HCT116 (cell line): ENCODE results near the gene RHEBL1. TPM values are rescaled to one million over a fixed set of nuclear protein-coding genes. Genes with fewer than 3 reads are reported as not detected.

Experiments
- ATAC-seq: fragments of 200-7000 bp; cut with Tn5 transposase; 2 replicates; pipeline ENCODE4 v1.9.1; 2020; ENCODE audit warnings: mild to moderate bottlenecking, moderate library complexity
- BruUV-seq: library from RNA; stranded (reverse); fragments of 400-500 nt; replicated peaks from 2 replicates; lab custom pipeline; 2021; lab: Mats Ljungman, UMichigan
- CTCF ChIA-PET: fragments of 300-600 bp; sonication (Branson Sonifier 250); formaldehyde crosslinking; loops from one replicate; lab custom pipeline; 2021; ENCODE audit warnings: antibody characterized with exemption; lab: Charles Lee
- POLR2A ChIA-PET: fragments of 300-600, 350-600 bp; sonication (Branson Sonifier 250); formaldehyde crosslinking; loops from one replicate; lab custom pipeline; 2021; ENCODE audit warnings: antibody characterized with exemption; lab: Charles Lee
- RAD21 ChIA-PET, 2 experiments: fragments of 300-600 bp; sonication (Branson Sonifier 250); formaldehyde crosslinking; loops; one replicate each; lab custom pipeline; 2023; ENCODE audit warnings: low total read pairs in 2 of 2; ENCODE audit not compliant: uncharacterized antibody in 2 of 2, unreplicated experiment in 2 of 2, low non-redundant PET in 1 of 2; lab: Charles Lee
- DNase-seq: peaks from one replicate; pipeline ENCODE4 v3.0.0-alpha.2; 2010; ENCODE audit warnings: low read depth, low spot score
- H2AFZ ChIP-seq: fragments of 200-600 bp; shearing (Covaris generic), sonication (generic); 2 replicates; pipeline ENCODE4 v1.6.1; 2017; ENCODE audit warnings: low read depth, mixed run types, mixed read lengths, antibody characterized with exemption, low read length; ENCODE audit not compliant: poor library complexity, severe bottlenecking
- H3K27ac ChIP-seq: 2 replicates; pipeline ENCODE4 v1.5.1; 2012; ENCODE audit warnings: low read depth, low read length
- H3K27me3 ChIP-seq: fragments of 200-600 bp; sonication (generic); 2 replicates; pipeline ENCODE4 v1.6.1; 2016; ENCODE audit warnings: mixed run types, low read length, mixed read lengths; ENCODE audit not compliant: insufficient read depth
- H3K36me3 ChIP-seq, 2 experiments: fragments of 200-500 bp in 1 of 2; fragments of 200-600 bp in 1 of 2; sonication (Bioruptor generic) in 1 of 2; sonication (generic) in 1 of 2; 2 replicates each; pipeline versions ENCODE4 v1.5.1 to v1.6.1; 2014 to 2016; ENCODE audit warnings: low read length in 2 of 2, inconsistent platforms in 1 of 2, mixed read lengths in 1 of 2, mixed run types in 1 of 2; ENCODE audit not compliant: insufficient read depth in 2 of 2, control insufficient read depth in 1 of 2
- H3K4me1 ChIP-seq, 2 experiments: fragments of 200-600 bp in 1 of 2; sonication (generic) in 1 of 2; 2 replicates each; pipeline versions ENCODE4 v1.5.1 to v1.6.1; 2012 to 2017; ENCODE audit warnings: low read length in 2 of 2, inconsistent platforms in 1 of 2, mild to moderate bottlenecking in 1 of 2, mixed read lengths in 1 of 2, mixed run types in 1 of 2, moderate library complexity in 1 of 2; ENCODE audit not compliant: insufficient read depth in 2 of 2, control insufficient read depth in 1 of 2
- H3K4me2 ChIP-seq: fragments of 200-600 bp; sonication (generic); 2 replicates; pipeline ENCODE4 v1.6.1; 2017; ENCODE audit warnings: mixed run types, low read length, mixed read lengths
- H3K4me3 ChIP-seq, 2 experiments: fragments of 200-600 bp in 1 of 2; sonication (generic) in 1 of 2; replicated peaks in 1 of 2; 2 replicates each; pipeline ENCODE4 v1.5.1; 2011 to 2016; ENCODE audit warnings: low read length in 2 of 2, control low read depth in 1 of 2, low read depth in 1 of 2, mild to moderate bottlenecking in 1 of 2, mixed read lengths in 1 of 2, mixed run types in 1 of 2
- H3K79me2 ChIP-seq: fragments of 200-600 bp; sonication (generic); 2 replicates; pipeline ENCODE4 v1.6.1; 2017; ENCODE audit warnings: mild to moderate bottlenecking, mixed run types, low read length, moderate library complexity, mixed read lengths; ENCODE audit not compliant: insufficient read depth
- H3K9ac ChIP-seq: fragments of 200-600 bp; sonication (generic); 2 replicates; pipeline ENCODE4 v1.6.1; 2016; ENCODE audit warnings: low read length, mixed read lengths
- H3K9me2 ChIP-seq: fragments of 200-600 bp; sonication (generic), shearing (Covaris generic); 2 replicates; pipeline ENCODE4 v1.6.1; 2017; ENCODE audit warnings: mixed run types, mild to moderate bottlenecking, moderate library complexity; ENCODE audit not compliant: insufficient read depth
- H3K9me3 ChIP-seq, 2 experiments: fragments of 200-500 bp in 1 of 2; fragments of 200-600 bp in 1 of 2; sonication (Bioruptor generic) in 1 of 2; sonication (generic) in 1 of 2; 2 replicates each; pipeline ENCODE4 v1.6.1; 2014 to 2017; ENCODE audit warnings: low read length in 2 of 2, mixed read lengths in 2 of 2, inconsistent platforms in 1 of 2, low read depth in 1 of 2, mild to moderate bottlenecking in 1 of 2, mixed run types in 1 of 2, moderate library complexity in 1 of 2; ENCODE audit not compliant: control insufficient read depth in 1 of 2, insufficient read depth in 1 of 2
- H4K20me1 ChIP-seq: fragments of 200-600 bp; sonication (generic), shearing (Covaris generic); 2 replicates; pipeline ENCODE4 v1.6.1; 2017; ENCODE audit warnings: mixed run types, mild to moderate bottlenecking, moderate library complexity; ENCODE audit not compliant: insufficient read depth
- ATF3 ChIP-seq: IDR thresholded peaks from 2 replicates; pipeline ENCODE4 v1.6.1; 2012
- CBX3 ChIP-seq: IDR thresholded peaks from 2 replicates; pipeline ENCODE4 v1.6.1; 2012; ENCODE audit warnings: low read depth
- CEBPB ChIP-seq: IDR thresholded peaks from 2 replicates; pipeline ENCODE4 v1.6.1; 2012; ENCODE audit warnings: low read depth
- EGR1 ChIP-seq: IDR thresholded peaks from 2 replicates; pipeline ENCODE4 v1.6.1; 2012; ENCODE audit warnings: low read depth
- ELF1 ChIP-seq: IDR thresholded peaks from 2 replicates; pipeline ENCODE4 v1.6.1; 2012; ENCODE audit warnings: low read depth, borderline replicate concordance
- EZH2 ChIP-seq: fragments of 200-600 bp; sonication (generic); IDR thresholded peaks from 2 replicates; pipeline ENCODE4 v1.6.1; 2017; ENCODE audit warnings: antibody characterized with exemption, mixed run types
- FOSL1 ChIP-seq: IDR thresholded peaks from 2 replicates; pipeline ENCODE4 v1.6.1; 2012; ENCODE audit warnings: low read depth
- MAX ChIP-seq: IDR thresholded peaks from 2 replicates; pipeline ENCODE4 v1.6.1; 2012
- POLR2AphosphoS5 ChIP-seq: IDR thresholded peaks from 2 replicates; pipeline ENCODE4 v1.6.1; 2011; ENCODE audit warnings: mild to moderate bottlenecking, low read depth, low read length, moderate library complexity
- RAD21 ChIP-seq: IDR thresholded peaks from 2 replicates; pipeline ENCODE4 v1.6.1; 2012; ENCODE audit warnings: low read depth, mild to moderate bottlenecking
- SIN3A ChIP-seq: IDR thresholded peaks from 2 replicates; pipeline ENCODE4 v1.6.1; 2012; ENCODE audit warnings: low read depth
- SRF ChIP-seq: IDR thresholded peaks from 2 replicates; pipeline ENCODE4 v1.6.1; 2012; ENCODE audit warnings: low read depth
- ZBTB33 ChIP-seq: IDR thresholded peaks from 2 replicates; pipeline ENCODE4 v1.6.1; 2011; ENCODE audit warnings: mild to moderate bottlenecking, low read length, moderate library complexity; ENCODE audit not compliant: insufficient replicate concordance; ENCODE audit errors: extremely low read depth
- ZFX ChIP-seq: fragments of 450-650 bp; IDR thresholded peaks from 2 replicates; pipeline ENCODE4 v1.6.1; 2017
- ZNF274 ChIP-seq: fragments of 200-500 bp; sonication (Bioruptor generic); IDR thresholded peaks from 2 replicates; pipeline ENCODE4 v1.6.1; 2014; ENCODE audit warnings: mild to moderate bottlenecking, low read depth, low read length, inconsistent platforms
- intact Hi-C: fragments of 100-400 bp; cut with micrococcal nuclease; formaldehyde crosslinking; loops from 2 replicates; pipeline ENCODE4 v1.10.0; 2022
- total RNA-seq: library from RNA; stranded (reverse); gene quantifications from one replicate; pipeline ENCODE4 v1.2.1, GENCODE V29; 2021; ENCODE audit not compliant: unreplicated experiment

RHEBL1 gene
- total RNA-seq, 1 experiment from 2014 or later, result 2.8 TPM

GRCh38 chr12:49027846-49028555 is 41.8 kb downstream of the RHEBL1 start (continued):
- TF ChIP-seq ZBTB33 (no peak), SIN3A (no peak), EGR1 (no peak), MAX (no peak), CBX3 (no peak), ZFX (no peak), RAD21 (no peak)

GRCh38 chr12:49026678-49027480 is 42.9 kb downstream of the RHEBL1 start:
- Histone ChIP-seq H3K27me3 (no peaks in the 10 kb centered on the region), H3K27ac (no peak overlapping the region), H4K20me1 (no peaks in the 10 kb centered on the region), H3K79me2 (peaks cover 14% of the 10 kb centered on the region; the same call in 1 of the 2 replicates), H3K9me2 (no peaks in the 10 kb centered on the region), H3K36me3 (peaks cover 43 to 67% of the 10 kb centered on the region in 2 experiments), H3K4me2 (no peak overlapping the region), H3K9ac (no peak overlapping the region), H3K4me3 (no peak overlapping the region), H3K4me1 (no peaks in the 10 kb centered on the region), H2AFZ (no peak overlapping the region), H3K9me3 (no peaks in the 10 kb centered on the region)
- ATAC-seq, result no peak
- TF ChIP-seq SRF (no peak), ATF3 (no peak), ELF1 (no peak), POLR2AphosphoS5 (no peak), SIN3A (no peak), CEBPB (no peak), FOSL1 (no peak), EZH2 (no peak), ZNF274 (no peak)
- ChIA-PET POLR2A (no interaction called here), RAD21 (no interaction called here), CTCF (interaction anchor here (2.5 kb wide), 1 partner anchor 17 kb away, joined by 7 read pairs; no protein-coding TSS in a partner anchor)
- intact Hi-C loops, result no loop called here
- no peak for DNase-seq
- BruUV-seq, result no TSS peak
